ENCODE data around the gene CRIM1.

DNA sequence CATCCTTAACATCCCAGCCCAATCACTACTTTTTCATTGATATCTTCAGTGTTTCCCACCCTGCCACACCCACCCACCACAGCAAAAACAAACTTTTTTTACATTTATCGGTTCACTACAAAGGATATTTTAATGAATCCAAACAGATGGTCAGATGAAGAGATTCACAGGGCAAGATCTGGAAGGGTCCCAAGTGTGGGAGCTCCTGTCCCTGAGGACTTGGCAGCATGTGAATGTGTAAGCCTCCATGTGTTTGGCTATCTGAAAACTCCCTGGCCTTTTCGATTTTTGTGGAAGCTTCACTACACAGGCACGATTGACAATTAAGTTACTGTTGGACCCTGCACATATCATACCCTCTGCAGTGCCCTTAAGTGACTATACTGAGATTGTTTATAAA is 48.1 kb upstream of the CRIM1 start:
- TF ChIP-seq, protein P1, sequence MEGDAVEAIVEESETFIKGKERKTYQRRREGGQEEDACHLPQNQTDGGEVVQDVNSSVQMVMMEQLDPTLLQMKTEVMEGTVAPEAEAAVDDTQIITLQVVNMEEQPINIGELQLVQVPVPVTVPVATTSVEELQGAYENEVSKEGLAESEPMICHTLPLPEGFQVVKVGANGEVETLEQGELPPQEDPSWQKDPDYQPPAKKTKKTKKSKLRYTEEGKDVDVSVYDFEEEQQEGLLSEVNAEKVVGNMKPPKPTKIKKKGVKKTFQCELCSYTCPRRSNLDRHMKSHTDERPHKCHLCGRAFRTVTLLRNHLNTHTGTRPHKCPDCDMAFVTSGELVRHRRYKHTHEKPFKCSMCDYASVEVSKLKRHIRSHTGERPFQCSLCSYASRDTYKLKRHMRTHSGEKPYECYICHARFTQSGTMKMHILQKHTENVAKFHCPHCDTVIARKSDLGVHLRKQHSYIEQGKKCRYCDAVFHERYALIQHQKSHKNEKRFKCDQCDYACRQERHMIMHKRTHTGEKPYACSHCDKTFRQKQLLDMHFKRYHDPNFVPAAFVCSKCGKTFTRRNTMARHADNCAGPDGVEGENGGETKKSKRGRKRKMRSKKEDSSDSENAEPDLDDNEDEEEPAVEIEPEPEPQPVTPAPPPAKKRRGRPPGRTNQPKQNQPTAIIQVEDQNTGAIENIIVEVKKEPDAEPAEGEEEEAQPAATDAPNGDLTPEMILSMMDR (IDR thresholded peaks at IDR 0.05): no peak
- no peak for TF ChIP-seq POLR2AphosphoS5 (IDR thresholded peaks at IDR 0.05)
